Nephron (organoid): ENCODE data around the gene PCP4.

Experiments
- H3K27ac Mint-ChIP-seq, 3 experiments: 2 replicates each; pipeline ENCODE4 v1.8.0; 2020; ENCODE audit warnings: mixed read lengths in 3 of 3, mild to moderate bottlenecking in 2 of 3, moderate library complexity in 1 of 3
- H3K27me3 Mint-ChIP-seq: 2 replicates; pipeline ENCODE4 v1.8.0; 2021; ENCODE audit warnings: low read depth, mild to moderate bottlenecking, moderate library complexity, mixed read lengths
- H3K36me3 Mint-ChIP-seq: 2 replicates; pipeline ENCODE4 v1.8.0; 2020; ENCODE audit warnings: low read depth, mixed read lengths
- H3K4me1 Mint-ChIP-seq: 2 replicates; pipeline ENCODE4 v1.8.0; 2020; ENCODE audit warnings: mixed read lengths
- H3K4me3 Mint-ChIP-seq, 3 experiments: 2 replicates each; pipeline ENCODE4 v1.8.0; 2020; ENCODE audit warnings: mild to moderate bottlenecking in 3 of 3, mixed read lengths in 3 of 3, moderate library complexity in 2 of 3
- H3K9me3 Mint-ChIP-seq: 2 replicates; pipeline ENCODE4 v1.8.0; 2020; ENCODE audit warnings: mixed read lengths
- TF ChIP-seq, protein P1 (sequence below), 3 experiments: fragments of 200-600 bp; sonication (generic); IDR thresholded peaks; one replicate each; pipeline ENCODE4 v1.5.0; 2021; ENCODE audit warnings: antibody characterized with exemption in 3 of 3; ENCODE audit not compliant: unreplicated experiment in 3 of 3

The PCP4 gene

DNA sequence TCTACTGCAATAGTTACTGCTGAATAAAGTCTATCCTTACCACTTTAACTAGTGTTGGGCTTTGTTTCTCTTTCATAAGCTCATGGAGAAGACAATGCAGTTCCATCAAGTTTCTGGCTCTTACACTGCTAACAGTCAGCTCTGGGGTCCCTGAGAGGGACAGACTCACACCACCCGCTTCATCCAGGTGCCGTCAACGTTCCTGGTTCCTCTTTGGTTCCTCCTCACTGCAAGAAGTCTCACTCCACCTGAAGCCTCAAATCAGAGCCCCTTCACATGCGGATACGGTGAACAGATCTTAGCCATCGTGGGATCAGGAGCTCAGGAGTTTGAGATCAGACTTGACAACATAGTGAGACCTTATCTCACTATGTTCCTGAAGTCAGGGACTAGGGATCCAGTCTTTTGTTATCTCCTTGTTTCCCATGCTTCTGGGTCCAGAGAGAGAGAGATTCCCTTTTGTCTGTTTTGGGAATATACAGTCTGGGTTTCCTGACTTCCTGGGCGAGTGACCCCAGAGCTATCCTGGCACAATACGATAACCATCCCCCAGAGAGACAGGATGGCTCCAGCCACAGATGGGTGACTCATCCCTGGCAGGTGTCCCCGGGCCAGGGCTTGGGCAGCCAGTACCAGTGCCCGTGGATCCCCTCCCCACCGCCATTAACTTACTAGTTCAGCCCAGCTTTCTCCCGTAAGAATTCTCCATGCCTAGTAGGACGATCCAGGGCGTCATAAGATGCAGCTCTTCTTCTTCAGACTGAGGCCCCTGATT lies 14.3 kb upstream of the PCP4 start:
- Mint-ChIP-seq H3K36me3 (no peaks in the 10 kb centered on the region), H3K27ac (peak overlapping the region in 2 of 3 experiments; percentile 32 to 33), H3K4me3 (no peak overlapping the region), H3K9me3 (peaks cover 3% of the 10 kb centered on the region), H3K4me1 (peaks cover 25% of the 10 kb centered on the region), H3K27me3 (peaks cover 16% of the 10 kb centered on the region)
- TF ChIP-seq, protein P1, sequence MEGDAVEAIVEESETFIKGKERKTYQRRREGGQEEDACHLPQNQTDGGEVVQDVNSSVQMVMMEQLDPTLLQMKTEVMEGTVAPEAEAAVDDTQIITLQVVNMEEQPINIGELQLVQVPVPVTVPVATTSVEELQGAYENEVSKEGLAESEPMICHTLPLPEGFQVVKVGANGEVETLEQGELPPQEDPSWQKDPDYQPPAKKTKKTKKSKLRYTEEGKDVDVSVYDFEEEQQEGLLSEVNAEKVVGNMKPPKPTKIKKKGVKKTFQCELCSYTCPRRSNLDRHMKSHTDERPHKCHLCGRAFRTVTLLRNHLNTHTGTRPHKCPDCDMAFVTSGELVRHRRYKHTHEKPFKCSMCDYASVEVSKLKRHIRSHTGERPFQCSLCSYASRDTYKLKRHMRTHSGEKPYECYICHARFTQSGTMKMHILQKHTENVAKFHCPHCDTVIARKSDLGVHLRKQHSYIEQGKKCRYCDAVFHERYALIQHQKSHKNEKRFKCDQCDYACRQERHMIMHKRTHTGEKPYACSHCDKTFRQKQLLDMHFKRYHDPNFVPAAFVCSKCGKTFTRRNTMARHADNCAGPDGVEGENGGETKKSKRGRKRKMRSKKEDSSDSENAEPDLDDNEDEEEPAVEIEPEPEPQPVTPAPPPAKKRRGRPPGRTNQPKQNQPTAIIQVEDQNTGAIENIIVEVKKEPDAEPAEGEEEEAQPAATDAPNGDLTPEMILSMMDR (IDR thresholded peaks at IDR 0.05; ENCODE audit: unreplicated experiment in 3 of 3) = no peak

GRCh38 chr21:39854572-39854971 lies 12.7 kb upstream of the PCP4 start:
- H3K4me1 Mint-ChIP-seq = peaks cover 18% of the 10 kb centered on the region
- no peak overlapping the region for H3K27ac Mint-ChIP-seq
- no peak overlapping the region for H3K4me3 Mint-ChIP-seq
- TF ChIP-seq, protein P1 (IDR thresholded peaks at IDR 0.05; ENCODE audit: unreplicated experiment in 3 of 3) = no peak
- H3K36me3 Mint-ChIP-seq = no peaks in the 10 kb centered on the region
- H3K9me3 Mint-ChIP-seq = peaks cover 7% of the 10 kb centered on the region
- H3K27me3 Mint-ChIP-seq = peaks cover 21% of the 10 kb centered on the region

GRCh38 chr21:39855595-39855994 lies 11.6 kb upstream of the PCP4 start:
- H3K27ac Mint-ChIP-seq = no peak overlapping the region
- H3K27me3 Mint-ChIP-seq = peaks cover 30% of the 10 kb centered on the region
- no peak overlapping the region for H3K4me3 Mint-ChIP-seq
- TF ChIP-seq, protein P1 (IDR thresholded peaks at IDR 0.05; ENCODE audit: unreplicated experiment in 3 of 3) = no peak
- peaks cover 17% of the 10 kb centered on the region for H3K4me1 Mint-ChIP-seq
- no peaks in the 10 kb centered on the region for H3K36me3 Mint-ChIP-seq
- peaks cover 7% of the 10 kb centered on the region for H3K9me3 Mint-ChIP-seq

GRCh38 chr21:39860600-39860999 lies 6.6 kb upstream of the PCP4 start:
- Mint-ChIP-seq H3K4me3 (no peak overlapping the region), H3K36me3 (no peaks in the 10 kb centered on the region), H3K4me1 (peaks cover 11% of the 10 kb centered on the region), H3K27ac (no peak overlapping the region), H3K27me3 (peaks cover 20% of the 10 kb centered on the region), H3K9me3 (peaks cover 4% of the 10 kb centered on the region)
- TF ChIP-seq, protein P1 (IDR thresholded peaks at IDR 0.05; ENCODE audit: unreplicated experiment in 3 of 3) = no peak

DNA sequence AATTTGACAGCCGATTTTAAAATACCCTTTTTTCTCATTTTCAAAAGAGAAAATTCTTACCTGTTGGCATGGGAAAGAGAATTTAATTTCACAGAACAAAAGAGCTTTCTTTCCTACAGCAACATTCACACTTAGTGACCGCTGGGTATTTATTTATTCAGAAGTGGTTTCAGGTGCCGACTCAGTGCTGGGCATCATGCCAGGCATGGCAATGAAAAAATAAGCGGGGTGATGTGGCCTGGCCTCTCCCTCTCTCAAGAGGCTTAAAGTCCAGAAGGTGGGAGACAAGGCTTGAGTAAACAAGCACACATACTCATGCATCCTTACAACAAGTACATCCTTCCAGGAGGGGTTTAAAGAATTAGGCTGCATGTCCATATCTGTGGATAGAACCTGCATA lies 4.1 kb upstream of the PCP4 start:
- Mint-ChIP-seq H3K9me3 (peaks cover 4% of the 10 kb centered on the region), H3K36me3 (no peaks in the 10 kb centered on the region), H3K4me3 (no peak overlapping the region), H3K4me1 (peaks cover 14% of the 10 kb centered on the region), H3K27me3 (peaks cover 30% of the 10 kb centered on the region), H3K27ac (peak overlapping the region in 2 of 3 experiments; percentile 77 to 84)
- TF ChIP-seq, protein P1 (IDR thresholded peaks at IDR 0.05; ENCODE audit: unreplicated experiment in 3 of 3) = no peak

- TF ChIP-seq, protein P1 (IDR thresholded peaks at IDR 0.05; ENCODE audit: unreplicated experiment in 3 of 3) = no peak
- H3K4me3 Mint-ChIP-seq = no peak overlapping the region
- H3K9me3 Mint-ChIP-seq = no peaks in the 10 kb centered on the region
- H3K27me3 Mint-ChIP-seq = peaks cover 19% of the 10 kb centered on the region
- H3K27ac Mint-ChIP-seq = no peak overlapping the region
- H3K4me1 Mint-ChIP-seq = peaks cover 18% of the 10 kb centered on the region
- no peaks in the 10 kb centered on the region for H3K36me3 Mint-ChIP-seq
Measured at GRCh38 chr21:39866093-39866492, 1.1 kb upstream of the PCP4 start.
